IPS-NIHi7 (cell line): ENCODE data around the gene MUC12.
"Not testable (repeated sequence)": the region's sequence is repeated elsewhere in the genome, so short reads cannot be mapped to it uniquely, and the experiment has no call there.

ENCODE experiments used
- DNase-seq: peaks from one replicate; pipeline ENCODE4 v3.0.0; 2012; ENCODE audit warnings: mixed read lengths; ENCODE audit errors: extremely low spot score

MUC12 gene

DNA sequence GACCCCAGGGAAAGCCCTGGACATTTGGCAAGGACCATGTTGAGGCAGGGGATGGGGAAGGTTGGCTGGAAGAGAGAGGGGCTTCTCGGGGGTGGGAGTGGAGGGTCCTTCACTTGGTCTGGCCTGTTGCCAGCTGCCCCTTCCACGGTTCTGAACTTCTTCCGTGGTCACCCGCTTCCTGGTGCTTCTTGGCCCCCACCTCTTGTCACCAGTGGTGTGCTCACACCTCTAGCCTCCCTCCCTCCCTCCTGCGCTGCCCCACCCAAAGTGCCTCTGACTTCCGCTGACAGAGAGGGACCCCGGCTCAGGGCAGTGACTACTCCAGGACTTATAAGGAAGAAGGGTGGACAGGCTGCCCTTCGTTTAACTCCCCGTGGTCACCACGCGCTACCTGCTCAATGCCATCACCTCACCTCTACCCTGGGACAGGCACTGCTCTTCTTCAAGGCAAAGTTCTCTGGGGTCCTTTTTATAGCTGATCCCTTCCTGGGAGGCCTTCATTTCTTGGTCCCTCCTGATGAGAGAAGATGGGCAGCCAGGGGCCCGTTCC, at the start of gene MUC12:
MUC12 (plus strand) TSS at position 500 of the 550 bp plus-strand sequence. CDS start 58 bp downstream, outside the sequence.
- no peak for DNase-seq

- not testable (repeated sequence) for DNase-seq
These were observed 49.5 kb upstream of the MUC12 start for GRCh38 chr7:100919779-100920437.

DNA sequence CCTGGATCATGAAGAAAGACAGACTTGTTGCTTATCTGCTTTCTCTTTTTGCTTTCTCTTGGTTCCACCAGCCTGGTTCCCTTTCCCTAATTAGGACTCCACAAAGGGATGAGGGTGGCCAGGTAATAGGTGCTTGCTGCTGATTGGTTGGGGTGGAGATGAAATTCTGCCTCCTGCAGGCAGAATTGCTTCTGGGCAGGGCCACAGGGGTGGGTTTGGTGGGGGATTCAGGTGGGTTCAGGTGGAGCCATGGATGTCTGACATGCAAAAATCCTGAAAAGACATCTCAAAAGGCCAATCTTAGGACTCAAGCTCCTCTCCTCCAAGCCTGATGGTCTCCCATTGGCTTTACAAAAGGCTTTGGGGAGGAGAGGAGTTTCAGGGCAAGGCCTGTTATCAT, 48.3 kb upstream of the MUC12 start:
- no peak for DNase-seq

GRCh38 chr7:100923616-100924015, 45.7 kb upstream of the MUC12 start:
- DNase-seq: not testable (repeated sequence)

DNA sequence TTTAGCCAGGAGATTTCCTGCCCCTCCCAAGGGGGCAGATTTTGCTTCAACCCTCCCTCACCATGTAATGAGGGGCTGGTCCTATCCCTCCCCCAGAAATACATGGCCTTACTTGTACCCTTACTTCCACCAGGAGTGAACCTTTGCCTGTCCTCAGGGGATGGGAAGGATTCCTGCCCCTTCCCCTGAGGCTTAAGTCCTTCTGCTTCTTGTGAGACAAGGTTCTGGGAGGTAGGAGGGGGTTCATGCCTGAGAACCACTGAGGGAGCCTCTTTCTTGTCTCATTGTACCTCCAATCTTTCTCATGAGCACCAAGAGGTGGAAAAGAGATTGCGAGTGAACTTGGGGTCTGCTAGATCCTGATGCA, 39.6 kb upstream of the MUC12 start:
- no peak for DNase-seq

DNA sequence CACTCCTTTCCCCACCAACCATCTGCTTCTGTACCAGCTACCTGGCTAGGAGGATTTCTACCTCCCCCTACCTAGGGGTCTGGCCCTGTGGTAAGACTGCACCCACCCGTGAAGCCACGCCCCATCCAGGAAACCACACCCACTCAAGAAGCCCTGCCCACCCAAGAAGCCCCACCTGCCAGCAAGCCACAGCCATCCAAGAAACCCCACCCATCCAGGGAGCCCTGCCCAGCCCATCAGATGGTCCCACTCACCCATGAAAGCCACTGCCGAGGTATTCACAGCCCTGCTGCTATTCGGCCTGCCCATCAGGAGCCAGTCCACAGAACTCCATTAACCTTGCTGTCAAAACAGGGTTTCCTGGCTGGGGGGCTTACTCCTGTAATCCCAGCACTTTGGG, 35.6 kb upstream of the MUC12 start:
- peak; percentile 44 for DNase-seq

DNA sequence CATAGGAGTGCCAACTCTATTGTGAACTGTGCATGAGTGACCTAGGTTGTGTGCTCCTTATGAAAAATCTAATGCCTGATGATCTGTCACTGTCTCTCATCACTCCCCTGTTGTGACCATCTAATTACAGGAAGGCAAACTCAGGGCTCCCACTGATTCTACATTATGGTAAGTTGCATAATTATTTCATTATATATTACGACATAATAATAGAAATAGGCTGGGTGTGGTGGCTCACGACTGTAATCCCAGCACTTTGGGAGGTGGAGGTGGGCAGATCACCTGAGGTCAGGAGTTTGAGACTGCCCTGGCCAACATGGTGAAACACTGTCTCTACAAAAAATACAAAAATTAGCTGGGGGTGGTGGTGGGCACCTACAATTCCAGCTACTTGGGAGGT, 34.0 kb upstream of the MUC12 start:
- not testable (repeated sequence) for DNase-seq

DNA sequence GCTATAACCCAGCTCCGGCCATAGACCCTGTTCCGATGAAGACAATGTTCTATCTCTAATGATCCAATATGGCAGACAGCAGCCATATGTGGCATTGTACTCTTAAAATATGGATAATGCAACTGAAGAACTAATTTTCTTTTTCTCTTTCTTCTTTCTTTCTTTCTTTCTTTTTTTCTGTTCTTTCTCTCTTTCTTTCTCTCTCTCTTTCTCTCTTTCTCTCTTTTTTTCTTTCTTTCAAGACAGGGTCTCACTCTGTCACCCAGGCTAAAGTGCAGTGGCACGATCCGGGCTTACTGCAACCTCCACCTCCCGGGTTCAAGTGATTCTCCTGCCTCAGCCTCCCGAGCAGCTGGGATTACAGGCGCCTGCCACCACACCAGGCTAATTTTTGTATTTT, 33.2 kb upstream of the MUC12 start:
- not testable (repeated sequence) for DNase-seq

- no peak for DNase-seq
These were observed 27.2 kb upstream of the MUC12 start for GRCh38 chr7:100942045-100942774.

GRCh38 chr7:100943693-100944092, 25.7 kb upstream of the MUC12 start:
- peak; percentile 9 for DNase-seq

DNA sequence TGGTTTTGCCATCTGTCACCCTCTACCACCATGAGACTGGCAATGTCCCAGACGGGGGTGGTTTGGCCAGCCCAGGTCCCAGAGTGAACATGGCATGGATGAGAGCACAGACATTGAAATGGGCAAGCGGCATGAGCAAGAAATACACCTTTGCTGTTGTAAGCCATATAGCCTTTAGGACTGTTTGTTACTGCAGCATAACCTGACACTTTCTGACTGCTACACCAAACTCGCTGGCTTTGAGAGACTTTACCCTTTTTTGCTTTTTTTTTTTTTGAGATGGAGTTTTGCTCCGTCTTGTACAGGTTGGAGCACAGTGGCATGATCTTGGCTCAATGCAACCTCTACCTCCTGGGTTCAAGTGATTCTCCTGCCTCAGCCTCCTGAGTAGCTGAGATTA, 25.2 kb upstream of the MUC12 start:
- DNase-seq: no peak

GRCh38 chr7:100946111-100946510, 23.3 kb upstream of the MUC12 start:
- no peak for DNase-seq

GRCh38 chr7:100946766-100947365, 22.5 kb upstream of the MUC12 start:
- DNase-seq: peak; percentile 8

DNA sequence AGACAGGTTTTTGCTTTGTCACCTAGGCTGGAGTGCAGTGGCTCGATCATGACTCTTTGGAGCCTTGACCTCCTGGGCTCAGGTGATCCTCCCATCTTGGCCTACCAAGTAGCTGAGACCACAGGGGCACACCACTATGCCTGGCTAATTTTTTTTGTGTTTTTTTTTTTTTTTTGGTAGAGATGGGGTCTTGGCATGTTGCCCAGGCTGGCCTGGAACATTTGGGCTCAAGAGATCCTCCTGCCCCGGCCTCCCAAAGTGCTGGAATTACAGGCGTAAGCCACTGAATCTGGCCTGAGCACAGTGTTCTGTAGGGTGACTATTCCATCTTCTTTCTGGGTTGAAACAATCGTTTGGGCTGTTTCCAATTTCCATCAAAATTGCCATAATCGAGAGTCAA, 21.6 kb upstream of the MUC12 start:
- DNase-seq: no peak

DNA sequence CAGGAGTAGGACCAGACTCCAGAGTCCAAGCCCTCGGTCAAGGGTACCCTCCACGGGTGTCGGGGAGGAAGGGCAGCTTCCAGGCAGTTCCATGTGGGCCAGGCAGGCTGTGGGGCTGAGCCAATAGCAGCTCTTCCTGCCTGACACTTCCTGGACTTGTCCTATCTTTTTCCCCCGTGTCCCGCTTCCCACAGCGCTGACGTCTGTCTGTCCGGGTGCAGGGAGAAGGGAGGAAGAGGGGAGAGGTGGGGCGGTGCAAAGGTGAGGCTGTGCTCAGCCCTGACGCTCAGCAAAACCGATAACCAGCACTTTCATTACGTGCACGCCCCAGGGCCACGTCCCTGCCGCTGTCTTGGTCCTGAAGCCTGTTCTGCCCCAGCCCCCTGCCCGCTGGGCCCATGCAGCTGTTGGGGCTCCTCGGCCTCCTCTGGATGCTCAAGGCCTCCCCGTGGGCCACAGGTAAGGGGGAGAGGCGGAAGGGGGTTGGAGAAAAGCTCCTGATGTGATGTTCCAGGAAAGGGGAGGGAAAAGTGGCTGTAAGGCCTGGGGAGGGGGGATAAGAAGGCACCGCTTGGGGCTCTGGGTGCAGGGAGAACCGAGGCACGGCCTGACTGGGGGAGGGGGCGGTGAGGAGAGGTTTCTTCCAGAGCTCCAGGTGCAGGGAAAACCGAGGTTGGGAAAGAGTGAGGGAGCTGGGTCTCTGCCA, 20.0 kb upstream of the MUC12 start, which contains the start of gene MUC3A:
MUC3A (plus strand) TSS at position 308 of the 706 bp plus-strand sequence; CDS start at position 399, 91 bp downstream.
- DNase-seq: peak; percentile 37

GRCh38 chr7:100949933-100950443, 19.4 kb upstream of the MUC12 start:
- DNase-seq: peak; percentile 40

GRCh38 chr7:100951172-100951571, 18.2 kb upstream of the MUC12 start:
- DNase-seq: peak; percentile 97

- peak; percentile 38 for DNase-seq
These were observed 17.3 kb upstream of the MUC12 start for GRCh38 chr7:100951888-100952560.

- DNase-seq: peak; percentile 3
These were observed 16.7 kb upstream of the MUC12 start for GRCh38 chr7:100952641-100953040.

- peak; percentile 58 for DNase-seq
These were observed 11.4 kb upstream of the MUC12 start for GRCh38 chr7:100957832-100958421.

DNA sequence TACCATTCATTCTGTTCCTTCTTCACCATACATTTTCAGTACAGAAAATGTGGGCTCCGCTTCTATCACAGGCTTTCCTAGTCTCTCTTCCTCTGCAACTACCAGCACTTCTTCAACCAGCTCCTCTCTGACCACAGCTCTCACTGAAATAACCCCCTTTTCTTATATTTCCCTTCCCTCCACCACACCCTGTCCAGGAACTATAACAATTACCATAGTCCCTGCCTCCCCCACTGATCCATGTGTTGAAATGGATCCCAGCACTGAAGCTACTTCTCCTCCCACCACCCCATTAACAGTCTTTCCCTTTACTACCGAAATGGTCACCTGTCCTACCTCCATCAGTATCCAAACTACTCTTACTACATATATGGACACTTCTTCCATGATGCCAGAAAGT, 9.5 kb upstream of the MUC12 start:
- DNase-seq: no peak
